DMS79 (cell line): ENCODE results near the gene WIPF1.

Source experiments
- DNase-seq: peaks from one replicate; lab custom pipeline; 2025; lab: John Stamatoyannopoulos, UW

WIPF1 gene, protein sequence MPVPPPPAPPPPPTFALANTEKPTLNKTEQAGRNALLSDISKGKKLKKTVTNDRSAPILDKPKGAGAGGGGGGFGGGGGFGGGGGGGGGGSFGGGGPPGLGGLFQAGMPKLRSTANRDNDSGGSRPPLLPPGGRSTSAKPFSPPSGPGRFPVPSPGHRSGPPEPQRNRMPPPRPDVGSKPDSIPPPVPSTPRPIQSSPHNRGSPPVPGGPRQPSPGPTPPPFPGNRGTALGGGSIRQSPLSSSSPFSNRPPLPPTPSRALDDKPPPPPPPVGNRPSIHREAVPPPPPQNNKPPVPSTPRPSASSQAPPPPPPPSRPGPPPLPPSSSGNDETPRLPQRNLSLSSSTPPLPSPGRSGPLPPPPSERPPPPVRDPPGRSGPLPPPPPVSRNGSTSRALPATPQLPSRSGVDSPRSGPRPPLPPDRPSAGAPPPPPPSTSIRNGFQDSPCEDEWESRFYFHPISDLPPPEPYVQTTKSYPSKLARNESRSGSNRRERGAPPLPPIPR

DNA sequence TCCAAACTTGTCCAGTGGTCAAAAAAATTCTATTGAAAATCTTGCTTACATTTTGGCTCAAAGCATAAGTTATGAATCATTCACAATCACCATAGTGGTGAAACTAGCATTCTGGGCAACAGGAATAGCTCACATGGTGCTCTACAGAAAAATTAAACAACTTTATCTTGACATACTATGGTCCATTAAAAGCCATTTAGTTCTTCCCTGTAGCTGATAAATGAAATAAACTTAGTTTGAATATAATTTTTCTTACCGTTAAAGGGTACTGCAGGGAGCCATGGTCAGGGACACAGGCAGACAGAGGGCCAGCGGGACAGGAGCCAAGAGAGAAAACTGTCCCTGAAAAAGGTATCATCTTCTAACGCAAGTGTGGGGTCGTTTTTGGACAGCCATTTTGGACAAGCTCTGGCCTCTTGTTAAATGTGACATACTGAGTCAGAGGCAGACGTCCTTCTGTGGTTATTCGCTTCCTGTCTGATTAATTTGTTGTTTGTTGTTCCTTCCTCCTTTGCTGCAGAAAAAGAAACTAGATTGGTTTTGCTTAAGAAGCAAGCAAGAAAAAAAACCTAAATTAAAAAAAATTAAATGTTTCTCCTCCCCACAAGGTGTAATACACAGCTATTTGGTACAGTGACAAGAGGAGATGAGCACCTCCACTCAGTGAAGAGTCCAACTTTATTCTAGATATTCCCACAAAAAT, at the start of gene WIPF1:
Gene WIPF1, minus strand, starts transcription at position 460 of the 703 bp plus-strand sequence. CDS start 12,231 bp downstream, outside the sequence.
- no peak for DNase-seq

DNA sequence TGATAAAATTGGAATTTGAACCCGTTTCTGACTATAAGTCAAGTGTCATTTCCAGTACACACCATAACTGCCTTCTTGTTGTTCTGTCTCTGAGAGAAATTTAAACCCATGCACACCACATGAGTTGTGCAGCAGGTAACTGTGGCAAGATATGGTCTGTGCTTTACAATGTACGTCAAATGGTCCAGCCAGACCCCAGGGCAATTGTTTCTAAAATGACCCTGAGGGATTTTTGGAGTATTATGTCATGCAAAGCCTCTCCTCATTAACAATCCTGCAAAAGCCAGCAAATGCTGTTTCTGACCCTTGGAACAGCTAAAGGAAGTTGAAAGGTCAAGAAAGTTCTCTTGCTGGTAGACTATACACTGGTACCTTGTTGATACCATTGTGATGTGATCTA, 47.7 kb upstream of the WIPF1 start:
- no peak for DNase-seq

DNA sequence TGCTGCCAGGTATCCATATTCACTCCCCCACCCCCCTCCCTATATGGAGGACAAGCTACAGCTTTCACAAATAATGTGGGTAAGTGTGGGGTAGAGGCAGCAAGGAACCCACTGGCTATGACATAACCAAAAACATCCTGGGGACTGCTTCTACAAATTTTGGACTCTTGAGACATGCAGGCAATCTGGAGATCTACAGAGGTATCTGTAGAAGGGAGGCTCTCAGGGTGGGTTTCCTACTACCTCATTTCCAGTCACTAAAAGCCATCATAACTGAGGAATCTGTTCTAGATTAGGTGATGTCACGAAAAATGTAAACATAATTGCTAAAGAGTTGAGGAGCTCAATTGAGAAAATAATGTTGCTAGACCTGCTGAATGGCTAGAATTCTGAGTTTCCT, 46.8 kb upstream of the WIPF1 start:
- no peak for DNase-seq

DNA sequence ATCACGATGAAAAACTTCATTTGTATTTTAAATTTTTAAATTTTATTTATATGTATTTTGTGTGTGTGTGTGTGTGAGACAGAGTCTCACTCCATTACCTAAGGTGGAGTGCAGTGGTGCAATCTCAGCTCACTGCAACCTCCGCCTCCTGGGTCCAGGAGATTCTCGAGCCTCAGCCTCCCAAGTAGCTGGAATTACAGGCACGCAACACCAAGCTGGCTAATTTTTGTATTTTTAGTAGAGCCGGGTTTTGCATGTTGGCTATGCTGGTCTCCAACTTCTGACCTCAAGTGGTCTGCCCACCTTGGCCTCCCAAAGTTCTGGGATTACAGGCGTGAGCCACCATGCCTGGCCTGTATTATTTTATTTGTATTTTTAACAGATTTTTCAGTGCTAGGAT, 45.8 kb upstream of the WIPF1 start:
- no peak for DNase-seq

DNA sequence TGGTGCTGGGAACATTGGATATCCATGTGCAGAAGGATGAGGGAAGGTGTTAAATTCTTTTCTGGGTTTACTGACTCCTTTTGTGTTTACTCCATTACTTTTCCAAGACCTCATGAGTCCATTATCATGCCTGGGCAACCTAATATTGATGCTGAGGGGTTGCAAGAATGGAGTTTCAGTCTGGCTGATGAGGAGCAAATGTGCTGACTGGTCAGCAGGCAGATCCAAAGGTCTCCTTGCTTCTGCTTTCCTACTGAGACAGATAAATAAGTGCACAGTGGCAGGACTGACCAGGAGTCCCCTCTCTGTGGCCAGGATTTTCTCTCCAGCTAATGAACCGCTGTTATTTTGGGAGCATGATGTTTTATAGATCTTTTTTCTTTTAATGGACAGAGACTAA, 43.6 kb upstream of the WIPF1 start:
- DNase-seq, result no peak

DNA sequence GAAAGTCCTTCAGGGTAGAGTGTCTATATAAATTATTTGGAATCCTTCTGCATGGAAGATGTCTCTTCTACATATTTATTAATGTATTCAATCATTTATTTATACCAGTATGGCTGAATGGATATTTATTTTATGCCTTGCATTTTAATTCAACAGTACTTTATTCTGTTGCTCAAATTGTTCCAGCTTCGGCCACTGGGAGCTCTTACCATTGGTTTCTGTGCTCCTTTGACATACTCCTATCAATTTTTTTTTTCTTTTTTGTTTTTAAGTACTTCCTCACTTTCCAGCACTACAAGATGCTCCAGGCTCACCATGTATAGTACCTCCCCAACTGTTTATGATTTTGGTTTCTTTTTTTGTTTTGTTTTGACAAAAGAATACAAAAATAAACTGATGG, 39.4 kb upstream of the WIPF1 start:
- no peak for DNase-seq

DNA sequence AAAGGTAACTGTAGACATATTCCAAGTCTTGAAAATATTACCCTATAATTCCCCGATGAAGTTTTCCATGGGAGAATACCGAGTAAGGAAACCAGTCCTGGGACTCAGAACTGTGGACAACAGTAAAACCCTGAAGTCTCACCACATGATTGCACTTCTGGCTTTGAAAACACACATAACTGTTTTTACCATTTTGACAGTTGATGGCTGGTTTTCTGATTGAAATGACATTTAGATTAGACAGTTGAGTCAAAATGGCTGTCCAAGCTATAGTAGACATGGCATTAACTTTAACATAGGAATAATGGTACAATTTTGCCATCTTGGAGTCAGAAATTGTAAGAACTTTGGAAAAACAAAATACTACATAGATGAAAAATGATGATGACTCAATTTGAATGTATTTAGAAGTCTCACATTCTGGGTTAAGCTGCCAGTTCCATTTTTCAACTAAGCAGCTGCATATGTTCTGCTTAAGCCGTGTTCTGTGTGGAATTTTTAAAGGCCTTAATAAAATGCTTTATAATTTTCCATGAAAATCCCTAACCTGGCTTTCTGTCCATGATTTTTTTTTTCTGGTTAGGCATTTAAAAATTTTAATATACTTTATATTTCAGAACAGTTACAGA, 38.3 kb upstream of the WIPF1 start:
- no peak for DNase-seq

DNA sequence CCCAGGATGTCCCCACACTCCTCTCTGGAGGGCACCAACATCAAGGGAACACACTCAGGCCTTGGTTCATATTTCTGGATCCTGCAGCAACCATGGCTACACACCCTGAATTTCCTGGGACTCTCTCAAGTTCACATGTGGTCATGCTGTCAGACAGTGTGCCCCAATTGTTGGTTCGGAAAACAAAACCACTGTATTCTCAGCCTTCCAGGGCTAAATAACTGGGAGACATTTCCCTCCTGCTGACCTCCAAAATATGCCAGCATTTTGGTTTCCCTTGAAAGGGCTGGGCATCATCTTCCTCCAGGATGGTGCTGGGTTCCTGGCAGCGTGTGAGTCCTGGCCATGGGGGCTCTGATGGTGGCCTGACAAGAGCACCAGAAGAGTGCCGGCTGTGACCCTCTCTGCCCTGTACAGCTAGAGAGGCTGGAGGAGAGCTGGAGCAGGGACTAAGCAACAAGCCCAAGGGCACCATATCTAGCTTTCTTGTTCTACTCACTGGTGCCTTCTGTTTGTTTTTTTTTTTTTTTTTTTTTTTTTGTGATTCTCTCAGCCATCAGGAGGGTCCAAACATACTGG, 37.5 kb upstream of the WIPF1 start:
- no peak for DNase-seq

DNA sequence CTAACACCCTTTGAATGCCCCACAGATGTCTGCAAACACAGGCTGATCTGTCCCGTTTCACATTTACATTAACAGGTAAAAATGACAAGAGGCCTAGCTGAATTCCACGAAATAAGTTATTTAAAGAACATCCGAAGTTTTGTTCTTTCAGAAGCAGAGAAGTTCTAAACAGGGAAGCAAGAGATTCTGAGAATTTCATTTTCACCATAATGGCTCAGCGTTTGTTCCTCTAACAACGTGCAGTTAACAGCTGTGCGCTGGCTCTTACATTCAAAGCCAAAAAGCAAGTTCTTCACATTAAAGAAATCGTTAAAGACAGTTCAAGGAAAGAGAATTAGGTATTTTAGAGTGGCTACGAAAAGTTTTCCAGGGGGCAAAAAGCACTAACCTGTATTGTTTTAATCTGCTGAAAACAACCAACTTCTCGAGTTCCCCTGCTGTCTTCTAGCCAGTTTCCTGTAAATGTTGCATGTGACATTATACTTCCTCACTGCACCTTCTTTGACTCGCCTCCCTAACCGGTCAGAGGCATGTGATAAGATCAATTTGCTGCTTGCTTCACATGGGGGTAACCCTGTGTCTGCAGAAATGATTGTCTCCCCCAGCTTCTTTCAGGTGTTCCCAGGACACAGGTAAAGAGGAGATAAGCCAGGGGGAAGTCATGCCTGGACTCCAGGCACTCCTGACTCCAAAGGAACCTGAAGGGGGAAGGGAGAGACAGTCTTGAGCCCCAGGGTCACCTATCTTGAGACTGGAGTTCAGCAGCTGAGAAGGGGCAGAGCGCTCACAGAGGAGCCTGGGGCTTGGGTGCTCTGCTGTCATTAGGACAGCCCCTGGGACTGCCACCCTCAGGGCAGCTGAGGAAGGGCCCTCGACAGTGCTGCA, 36.8 kb upstream of the WIPF1 start:
- DNase-seq, result no peak

DNA sequence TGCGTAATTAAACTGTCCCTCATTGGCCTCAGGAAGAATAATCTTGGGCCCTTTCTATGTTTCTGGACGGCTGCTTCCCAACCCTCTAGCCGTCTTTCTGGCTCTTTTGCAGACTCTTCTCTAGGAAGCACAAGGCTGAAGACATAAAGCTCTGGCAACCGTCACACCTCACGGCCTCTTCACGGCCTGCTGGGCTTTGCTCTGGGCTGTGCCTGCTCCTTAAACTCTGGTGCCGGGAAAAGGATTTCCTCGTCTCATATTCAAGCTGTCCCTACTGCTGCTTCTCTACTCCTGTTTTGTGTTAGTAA, 36.0 kb upstream of the WIPF1 start:
- no peak for DNase-seq

DNA sequence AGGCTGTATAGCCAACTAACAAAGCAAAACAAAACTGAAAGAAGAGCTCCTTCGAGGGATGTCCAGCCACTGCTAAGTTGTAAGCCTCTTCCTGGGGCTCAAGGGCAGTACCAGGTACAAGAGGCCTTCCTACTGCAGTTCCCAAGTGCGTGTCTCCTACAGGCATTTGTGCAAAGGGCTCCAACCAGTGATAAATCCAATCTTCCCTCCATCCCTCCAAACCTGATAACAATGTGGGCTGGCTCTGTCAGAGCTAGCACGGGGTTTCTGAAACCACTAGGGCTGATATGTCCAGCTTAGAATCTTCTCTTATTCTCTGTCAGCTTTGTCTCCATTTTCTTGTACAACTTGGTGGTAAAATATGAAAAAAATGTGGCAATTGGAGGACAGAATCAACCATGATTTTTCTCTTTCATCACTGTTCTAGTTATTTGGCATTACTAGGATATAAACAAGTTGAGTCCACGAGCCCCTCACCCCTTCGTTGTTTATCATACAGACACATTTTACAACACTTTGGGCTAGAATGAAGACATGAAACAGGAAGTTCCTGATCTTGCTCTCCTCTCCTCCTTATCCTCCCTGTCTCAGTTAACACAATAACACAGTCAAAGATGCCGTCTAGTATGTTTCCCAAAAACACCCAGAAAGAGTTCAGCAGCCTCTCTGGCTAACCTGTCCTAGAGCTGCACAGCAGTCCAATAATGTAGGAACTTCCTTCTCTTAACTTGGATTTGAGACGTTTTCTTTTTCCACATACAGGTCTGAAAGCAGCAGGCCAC, 35.4 kb upstream of the WIPF1 start:
- DNase-seq, result no peak

DNA sequence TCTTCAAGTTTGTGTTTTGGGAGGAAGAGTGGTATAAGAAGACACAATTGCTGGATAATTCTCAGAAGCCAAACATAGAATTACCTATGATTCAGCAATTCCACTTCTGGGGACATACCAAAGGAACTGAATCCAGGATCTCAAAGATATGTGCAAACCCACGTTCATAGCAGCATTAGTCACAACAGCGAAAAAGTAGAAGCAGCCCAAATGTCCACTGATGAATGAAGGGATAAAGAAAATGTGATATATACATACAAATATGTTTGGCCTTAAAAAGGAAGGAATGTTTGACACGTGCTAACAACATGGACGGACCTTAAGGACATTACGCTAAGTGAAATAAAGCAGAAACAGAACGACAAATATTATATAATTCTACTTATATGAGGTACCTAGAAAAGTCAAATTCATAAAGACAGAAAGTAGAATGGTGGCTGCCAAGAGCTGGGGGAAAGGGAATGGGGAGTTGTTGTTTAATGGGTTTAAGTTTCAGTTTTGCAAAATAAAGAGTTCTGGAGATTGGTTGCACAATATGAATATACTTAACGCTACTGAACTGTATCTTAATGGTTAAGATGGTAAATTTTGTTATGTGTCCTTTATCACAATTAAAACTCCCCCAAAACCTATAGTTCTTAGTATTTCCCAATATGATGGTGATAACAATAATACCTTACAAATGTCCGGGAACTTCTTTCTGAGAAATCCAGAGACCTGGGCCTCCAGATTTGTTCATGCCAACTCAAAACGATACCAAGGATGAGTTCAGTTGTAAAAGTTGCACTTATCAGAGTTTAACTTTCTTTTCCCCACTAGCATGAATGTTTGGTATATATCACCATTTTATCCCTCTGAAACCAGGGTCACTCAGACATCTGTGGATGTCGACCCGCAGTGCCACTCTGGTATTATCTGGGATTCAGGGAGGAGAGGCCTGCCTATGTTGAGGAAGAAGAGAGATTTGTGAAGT, 33.7 kb upstream of the WIPF1 start:
- no peak for DNase-seq

DNA sequence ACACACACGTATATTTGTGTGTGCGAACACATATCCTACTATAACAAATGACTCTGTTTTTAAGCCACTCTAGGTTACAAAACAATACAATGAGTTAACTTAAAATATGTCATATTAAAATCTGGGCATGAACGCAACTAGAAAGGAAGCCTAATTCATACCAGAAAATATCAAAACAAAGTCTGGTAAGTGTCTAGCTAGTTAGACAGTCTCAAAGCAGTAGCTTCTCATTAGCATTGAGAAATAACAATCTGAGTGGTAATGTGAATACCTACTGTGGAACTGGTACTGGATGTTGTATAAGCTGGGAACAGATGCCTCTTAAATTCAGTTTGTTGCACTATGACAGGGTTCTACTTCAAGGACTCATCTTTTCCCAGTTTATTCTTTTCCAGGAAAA, 32.5 kb upstream of the WIPF1 start:
- DNase-seq, result no peak

DNA sequence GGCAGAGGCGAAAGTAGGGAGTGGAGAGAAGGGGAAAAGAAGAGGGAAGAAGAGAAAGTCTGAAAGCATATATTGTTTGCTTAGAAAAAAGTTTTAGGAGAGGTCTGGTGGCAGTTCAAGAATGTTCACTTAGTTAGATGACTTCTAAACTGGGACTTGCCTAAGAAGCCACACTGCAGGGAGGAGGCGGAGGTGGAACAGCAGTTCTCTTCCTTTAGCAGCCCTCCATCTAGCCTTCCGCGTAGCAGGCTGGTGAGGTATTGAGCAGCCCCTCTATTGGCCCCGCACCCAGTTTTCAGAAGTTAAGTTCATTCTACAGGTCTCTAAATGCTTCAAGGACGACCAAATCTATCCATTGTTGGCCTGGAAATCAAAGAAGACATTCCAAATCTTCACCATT, 31.9 kb upstream of the WIPF1 start:
- DNase-seq, result no peak

DNA sequence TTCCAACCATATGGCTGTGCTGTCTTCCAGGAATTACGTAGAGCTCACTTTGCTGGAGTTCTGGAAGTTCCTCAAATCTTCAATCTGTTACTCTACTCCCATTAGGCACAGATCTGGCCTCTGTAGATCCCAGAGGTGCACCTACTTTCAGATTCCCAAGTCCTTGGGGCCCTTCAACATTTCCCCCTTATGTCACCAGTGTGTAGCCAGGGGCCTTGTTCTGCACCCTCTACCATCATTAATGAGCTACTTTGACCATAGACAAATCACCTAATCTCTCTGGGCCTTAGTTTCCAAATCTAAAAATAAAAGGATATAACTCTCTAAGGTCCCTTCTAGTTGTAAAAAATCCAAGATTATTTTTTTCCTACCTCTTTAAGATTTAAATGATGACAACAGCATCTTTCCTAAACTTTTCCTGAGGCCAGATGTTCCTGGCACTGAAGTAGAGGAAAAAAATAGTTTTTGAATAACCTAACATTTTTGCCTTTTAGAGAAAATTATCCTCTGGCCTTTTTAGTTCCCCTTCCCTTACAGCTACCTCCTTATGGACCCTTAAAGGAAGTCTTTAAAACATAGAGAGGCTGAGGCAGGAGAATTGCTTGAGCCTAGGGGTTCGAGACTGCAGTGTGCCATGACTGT, 31.0 kb upstream of the WIPF1 start:
- DNase-seq, result no peak

DNA sequence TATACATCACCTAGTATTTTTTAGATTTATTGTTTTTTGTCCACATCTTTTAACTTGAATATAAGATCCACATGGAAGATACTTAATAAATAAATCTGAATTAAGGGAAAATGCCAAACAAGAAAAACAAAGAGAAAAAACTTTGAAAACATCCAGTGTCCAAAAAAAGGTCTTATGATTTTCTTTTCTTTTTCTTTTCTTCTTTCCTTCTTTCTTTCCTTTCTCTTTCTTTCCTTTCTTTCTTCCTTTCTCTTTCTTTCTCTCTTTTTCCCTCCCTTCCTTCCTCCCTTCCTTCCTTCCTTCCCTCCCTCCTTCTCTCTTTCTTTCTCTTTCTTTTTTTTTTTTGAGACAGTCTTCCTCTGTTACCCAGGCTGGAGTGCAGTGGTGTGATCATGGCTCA, 29.6 kb upstream of the WIPF1 start:
- no peak for DNase-seq

DNA sequence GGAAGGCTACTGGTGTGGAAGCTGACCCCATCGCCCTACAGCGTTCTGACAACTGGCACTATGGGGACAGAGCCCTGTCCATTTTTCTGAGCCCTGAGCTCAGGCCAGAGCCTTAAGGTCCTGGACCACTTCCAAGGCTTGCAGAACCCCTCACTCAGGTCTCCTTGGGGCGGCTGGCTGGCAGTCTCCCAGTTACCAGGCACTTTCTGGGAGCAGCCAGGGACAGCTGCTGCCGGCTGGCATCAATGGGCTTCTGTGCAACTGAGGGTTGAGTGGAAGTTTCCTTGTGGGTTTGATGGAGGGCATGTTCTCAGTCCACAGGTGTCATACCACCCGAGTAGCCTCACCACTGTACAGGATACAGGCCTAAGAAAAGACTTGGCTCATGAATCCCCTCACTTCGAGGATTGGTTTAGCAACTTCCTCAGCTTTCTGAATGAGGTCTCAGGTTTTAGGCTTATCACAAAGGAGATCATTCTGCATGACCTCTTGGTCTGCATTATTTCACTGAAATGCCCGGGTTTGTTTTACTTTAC, 27.4 kb upstream of the WIPF1 start:
- no peak for DNase-seq

DNA sequence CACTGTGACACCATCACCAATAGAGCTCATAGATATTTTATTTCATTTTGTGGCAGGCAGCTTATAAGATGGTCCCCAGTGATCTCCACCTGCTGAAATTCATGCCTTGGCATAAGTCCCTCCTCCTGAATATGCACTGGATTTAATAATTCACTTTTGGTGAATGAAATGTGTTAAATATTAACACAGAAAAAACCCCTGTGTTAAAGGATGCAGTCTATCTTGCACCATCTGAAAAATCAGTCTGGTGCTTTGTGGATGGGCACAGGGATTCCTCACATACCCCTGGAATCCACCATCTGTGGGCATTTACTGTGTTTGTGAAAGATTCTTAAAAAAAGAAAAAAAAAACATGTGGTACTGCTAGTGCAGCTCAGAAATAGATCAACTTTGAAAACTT, 26.1 kb upstream of the WIPF1 start:
- no peak for DNase-seq

DNA sequence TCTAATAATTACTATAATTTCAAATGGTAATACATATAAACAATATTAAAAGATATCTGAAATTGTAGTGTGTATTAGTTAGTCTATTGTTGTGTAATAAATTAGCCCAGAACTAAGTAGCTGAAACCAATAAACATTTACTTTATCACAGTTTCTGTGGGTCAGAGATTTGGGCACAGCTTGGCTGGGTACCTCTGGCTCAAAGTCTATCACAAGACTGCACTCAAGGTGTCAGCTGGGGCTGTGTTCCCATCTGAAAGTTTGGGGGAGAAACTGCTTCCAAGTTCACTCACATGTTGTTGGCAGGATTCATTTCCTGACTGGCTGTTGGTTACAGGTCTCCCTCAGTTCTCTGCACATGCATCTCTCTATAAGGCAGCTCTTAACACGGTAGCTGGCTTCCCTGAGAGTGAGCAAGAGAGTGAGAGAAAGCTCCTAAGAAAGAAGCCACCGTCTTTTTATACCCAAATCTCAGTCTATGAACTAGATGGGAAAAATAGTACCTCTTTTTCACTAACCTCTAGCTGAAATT, 25.6 kb upstream of the WIPF1 start:
- DNase-seq, result no peak
